Neural cell (in vitro differentiated cells): ENCODE results near the gene CARD9. TPM values are rescaled to one million over a fixed set of nuclear protein-coding genes. Genes with fewer than 3 reads are reported as not detected.

Experiments
- H2AFZ ChIP-seq: fragments of 200-600, 300-800 bp; sonication (generic), shearing (Covaris generic); 2 replicates; pipeline ENCODE4 v1.6.0; 2014; ENCODE audit warnings: low read depth, mild to moderate bottlenecking, antibody characterized with exemption, low read length, moderate library complexity
- H3F3A ChIP-seq: fragments of 200-600 bp; shearing (Covaris generic); 2 replicates; pipeline ENCODE4 v1.6.1; 2016; ENCODE audit warnings: mild to moderate bottlenecking, moderate library complexity, mixed read lengths, antibody characterized with exemption, low read length; ENCODE audit not compliant: insufficient read depth, poor library complexity, severe bottlenecking
- H3K27ac ChIP-seq: fragments of 200-600, 300-800 bp; sonication (generic), shearing (Covaris generic); 2 replicates; pipeline ENCODE4 v1.5.1; 2014; ENCODE audit warnings: mild to moderate bottlenecking, low read length, moderate library complexity
- H3K27me3 ChIP-seq: fragments of 300-800, 200-600 bp; sonication (generic), shearing (Covaris generic); 2 replicates; pipeline ENCODE4 v1.6.0; 2014; ENCODE audit warnings: mild to moderate bottlenecking, low read depth, low read length, moderate library complexity; ENCODE audit not compliant: insufficient read depth
- H3K36me3 ChIP-seq: fragments of 300-800, 200-600 bp; sonication (generic), shearing (Covaris generic); 2 replicates; pipeline ENCODE4 v1.5.1; 2014; ENCODE audit warnings: mild to moderate bottlenecking, antibody characterized with exemption, low read length, moderate library complexity; ENCODE audit not compliant: insufficient read depth
- H3K4me2 ChIP-seq: fragments of 300-800, 200-600 bp; sonication (generic), shearing (Covaris generic); 2 replicates; pipeline ENCODE4 v1.6.0; 2014; ENCODE audit warnings: mild to moderate bottlenecking, low read length
- H3K4me3 ChIP-seq: fragments of 300-800, 200-600 bp; sonication (generic), shearing (Covaris generic); 2 replicates; pipeline ENCODE4 v1.5.1; 2014; ENCODE audit warnings: mild to moderate bottlenecking, low read length, moderate library complexity
- H3K79me2 ChIP-seq: fragments of 200-600 bp; shearing (Covaris generic); replicated peaks from 2 replicates; pipeline ENCODE4 v1.6.0; 2014; ENCODE audit warnings: mild to moderate bottlenecking, low read length, moderate library complexity; ENCODE audit not compliant: insufficient read depth
- H3K9ac ChIP-seq: fragments of 300-800, 200-600 bp; sonication (generic), shearing (Covaris generic); 2 replicates; pipeline ENCODE4 v1.6.1; 2016; ENCODE audit warnings: mild to moderate bottlenecking, low read length, mixed read lengths
- H3K9me2 ChIP-seq: fragments of 200-600 bp; shearing (Covaris generic); 2 replicates; pipeline ENCODE4 v1.6.1; 2016; ENCODE audit warnings: mild to moderate bottlenecking, low read length, mixed read lengths; ENCODE audit not compliant: insufficient read depth
- H3K9me3 ChIP-seq: fragments of 200-600, 300-800 bp; sonication (generic), shearing (Covaris generic); 2 replicates; pipeline ENCODE4 v1.6.1; 2016; ENCODE audit warnings: mild to moderate bottlenecking, mixed run types, low read length, moderate library complexity, mixed read lengths
- H4K20me1 ChIP-seq: fragments of 200-600 bp; shearing (Covaris generic); 2 replicates; pipeline ENCODE4 v1.6.1; 2016; ENCODE audit warnings: mild to moderate bottlenecking, mixed run types; ENCODE audit not compliant: insufficient read depth
- CTCF ChIP-seq: fragments of 450-650 bp; IDR thresholded peaks from 2 replicates; pipeline ENCODE4 v1.5.1; 2014; ENCODE audit warnings: antibody characterized with exemption, mild to moderate bottlenecking, moderate library complexity; ENCODE audit not compliant: poor library complexity, severe bottlenecking
- EP300 ChIP-seq: fragments of 450-650 bp; conservative IDR thresholded peaks from 2 replicates; pipeline ENCODE4 v1.6.1; 2014; ENCODE audit warnings: antibody characterized with exemption, mild to moderate bottlenecking, moderate library complexity; ENCODE audit not compliant: poor library complexity, severe bottlenecking
- EZH2 ChIP-seq: fragments of 200-600, 300-800 bp; shearing (Covaris generic), sonication (generic); IDR thresholded peaks from 2 replicates; pipeline ENCODE4 v1.6.1; 2014; ENCODE audit warnings: antibody characterized with exemption, low read length, borderline replicate concordance, mild to moderate bottlenecking; ENCODE audit not compliant: insufficient read depth, poor library complexity, severe bottlenecking
- MXI1 ChIP-seq: fragments of 450-650 bp; conservative IDR thresholded peaks from 2 replicates; pipeline ENCODE4 v1.6.1; 2014; ENCODE audit warnings: antibody characterized with exemption, mild to moderate bottlenecking; ENCODE audit not compliant: poor library complexity, severe bottlenecking
- POLR2AphosphoS5 ChIP-seq: IDR thresholded peaks from 2 replicates; pipeline ENCODE4 v1.6.1; 2012
- RAD21 ChIP-seq: fragments of 450-650 bp; conservative IDR thresholded peaks from 2 replicates; pipeline ENCODE4 v1.6.1; 2014; ENCODE audit warnings: antibody characterized with exemption, mild to moderate bottlenecking, moderate library complexity
- REST ChIP-seq: IDR thresholded peaks from 2 replicates; pipeline ENCODE4 v1.6.1; 2012; ENCODE audit warnings: borderline replicate concordance
- SMC3 ChIP-seq: fragments of 450-650 bp; conservative IDR thresholded peaks from 2 replicates; pipeline ENCODE4 v1.6.1; 2014; ENCODE audit warnings: antibody characterized with exemption, mild to moderate bottlenecking, moderate library complexity; ENCODE audit not compliant: poor library complexity
- TAF1 ChIP-seq: IDR thresholded peaks from 2 replicates; pipeline ENCODE4 v1.6.1; 2012; ENCODE audit warnings: low read depth
- polyA plus RNA-seq: library from polyadenylated mRNA; depleted of rRNA; stranded (reverse); fragments of >200 nt; gene quantifications from 2 replicates; pipeline ENCODE4 v1.2.3, GENCODE V29; 2014

Gene CARD9
- polyA plus RNA-seq, 1 donor from 2014 or later = 0.77 TPM

GRCh38 chr9:136418182-136419091 is 45.0 kb upstream of the CARD9 start:
- no peaks in the 10 kb centered on the region for H3K9me2 ChIP-seq
- H4K20me1 ChIP-seq = no peaks in the 10 kb centered on the region
- no peak overlapping the region for H3K9ac ChIP-seq
- H3F3A ChIP-seq = no peaks in the 10 kb centered on the region
- H3K36me3 ChIP-seq = no peaks in the 10 kb centered on the region
- no peaks in the 10 kb centered on the region for H3K9me3 ChIP-seq
- no peaks in the 10 kb centered on the region for H3K27me3 ChIP-seq
- H3K4me3 ChIP-seq = no peak overlapping the region
- no peak overlapping the region for H3K27ac ChIP-seq
- TF ChIP-seq CTCF (no peak), TAF1 (no peak), EP300 (no peak), SMC3 (no peak), RAD21 (no peak), EZH2 (no peak), POLR2AphosphoS5 (no peak), REST (no peak)
- no peak overlapping the region for H2AFZ ChIP-seq
- no peak overlapping the region for H3K4me2 ChIP-seq
- H3K79me2 ChIP-seq = no peaks in the 10 kb centered on the region

- TF ChIP-seq SMC3 (no peak), TAF1 (no peak), REST (no peak), CTCF (no peak), RAD21 (no peak), EP300 (no peak), MXI1 (no peak), POLR2AphosphoS5 (no peak), EZH2 (no peak)
- no peaks in the 10 kb centered on the region for H3K9me2 ChIP-seq
- no peak overlapping the region for H3K4me2 ChIP-seq
- H3K4me3 ChIP-seq = no peak overlapping the region
- H4K20me1 ChIP-seq = no peaks in the 10 kb centered on the region
- H3K9ac ChIP-seq = no peak overlapping the region
- H3K27me3 ChIP-seq = no peaks in the 10 kb centered on the region
- H3K27ac ChIP-seq = no peak overlapping the region
- no peaks in the 10 kb centered on the region for H3K36me3 ChIP-seq
- no peaks in the 10 kb centered on the region for H3K9me3 ChIP-seq
- no peaks in the 10 kb centered on the region for H3F3A ChIP-seq
- H2AFZ ChIP-seq = no peak overlapping the region
- H3K79me2 ChIP-seq = peaks cover 12% of the 10 kb centered on the region
These were observed 43.4 kb upstream of the CARD9 start for GRCh38 chr9:136416914-136417313.
